Neural cell (in vitro differentiated cells): ENCODE results near the gene RGS17. TPM values are rescaled to one million over a fixed set of nuclear protein-coding genes. Genes with fewer than 3 reads are reported as not detected.

Source experiments
- H2AFZ ChIP-seq: fragments of 200-600, 300-800 bp; sonication (generic), shearing (Covaris generic); 2 replicates; pipeline ENCODE4 v1.6.0; 2014; ENCODE audit warnings: low read depth, mild to moderate bottlenecking, antibody characterized with exemption, low read length, moderate library complexity
- H3F3A ChIP-seq: fragments of 200-600 bp; shearing (Covaris generic); 2 replicates; pipeline ENCODE4 v1.6.1; 2016; ENCODE audit warnings: mild to moderate bottlenecking, moderate library complexity, mixed read lengths, antibody characterized with exemption, low read length; ENCODE audit not compliant: insufficient read depth, poor library complexity, severe bottlenecking
- H3K27ac ChIP-seq: fragments of 200-600, 300-800 bp; sonication (generic), shearing (Covaris generic); 2 replicates; pipeline ENCODE4 v1.5.1; 2014; ENCODE audit warnings: mild to moderate bottlenecking, low read length, moderate library complexity
- H3K27me3 ChIP-seq: fragments of 300-800, 200-600 bp; sonication (generic), shearing (Covaris generic); 2 replicates; pipeline ENCODE4 v1.6.0; 2014; ENCODE audit warnings: mild to moderate bottlenecking, low read depth, low read length, moderate library complexity; ENCODE audit not compliant: insufficient read depth
- H3K36me3 ChIP-seq: fragments of 300-800, 200-600 bp; sonication (generic), shearing (Covaris generic); 2 replicates; pipeline ENCODE4 v1.5.1; 2014; ENCODE audit warnings: mild to moderate bottlenecking, antibody characterized with exemption, low read length, moderate library complexity; ENCODE audit not compliant: insufficient read depth
- H3K4me2 ChIP-seq: fragments of 300-800, 200-600 bp; sonication (generic), shearing (Covaris generic); 2 replicates; pipeline ENCODE4 v1.6.0; 2014; ENCODE audit warnings: mild to moderate bottlenecking, low read length
- H3K4me3 ChIP-seq: fragments of 300-800, 200-600 bp; sonication (generic), shearing (Covaris generic); 2 replicates; pipeline ENCODE4 v1.5.1; 2014; ENCODE audit warnings: mild to moderate bottlenecking, low read length, moderate library complexity
- H3K79me2 ChIP-seq: fragments of 200-600 bp; shearing (Covaris generic); replicated peaks from 2 replicates; pipeline ENCODE4 v1.6.0; 2014; ENCODE audit warnings: mild to moderate bottlenecking, low read length, moderate library complexity; ENCODE audit not compliant: insufficient read depth
- H3K9ac ChIP-seq: fragments of 300-800, 200-600 bp; sonication (generic), shearing (Covaris generic); 2 replicates; pipeline ENCODE4 v1.6.1; 2016; ENCODE audit warnings: mild to moderate bottlenecking, low read length, mixed read lengths
- H3K9me2 ChIP-seq: fragments of 200-600 bp; shearing (Covaris generic); 2 replicates; pipeline ENCODE4 v1.6.1; 2016; ENCODE audit warnings: mild to moderate bottlenecking, low read length, mixed read lengths; ENCODE audit not compliant: insufficient read depth
- H3K9me3 ChIP-seq: fragments of 200-600, 300-800 bp; sonication (generic), shearing (Covaris generic); 2 replicates; pipeline ENCODE4 v1.6.1; 2016; ENCODE audit warnings: mild to moderate bottlenecking, mixed run types, low read length, moderate library complexity, mixed read lengths
- H4K20me1 ChIP-seq: fragments of 200-600 bp; shearing (Covaris generic); 2 replicates; pipeline ENCODE4 v1.6.1; 2016; ENCODE audit warnings: mild to moderate bottlenecking, mixed run types; ENCODE audit not compliant: insufficient read depth
- CTCF ChIP-seq: fragments of 450-650 bp; IDR thresholded peaks from 2 replicates; pipeline ENCODE4 v1.5.1; 2014; ENCODE audit warnings: antibody characterized with exemption, mild to moderate bottlenecking, moderate library complexity; ENCODE audit not compliant: poor library complexity, severe bottlenecking
- EP300 ChIP-seq: fragments of 450-650 bp; conservative IDR thresholded peaks from 2 replicates; pipeline ENCODE4 v1.6.1; 2014; ENCODE audit warnings: antibody characterized with exemption, mild to moderate bottlenecking, moderate library complexity; ENCODE audit not compliant: poor library complexity, severe bottlenecking
- EZH2 ChIP-seq: fragments of 200-600, 300-800 bp; shearing (Covaris generic), sonication (generic); IDR thresholded peaks from 2 replicates; pipeline ENCODE4 v1.6.1; 2014; ENCODE audit warnings: antibody characterized with exemption, low read length, borderline replicate concordance, mild to moderate bottlenecking; ENCODE audit not compliant: insufficient read depth, poor library complexity, severe bottlenecking
- MXI1 ChIP-seq: fragments of 450-650 bp; conservative IDR thresholded peaks from 2 replicates; pipeline ENCODE4 v1.6.1; 2014; ENCODE audit warnings: antibody characterized with exemption, mild to moderate bottlenecking; ENCODE audit not compliant: poor library complexity, severe bottlenecking
- POLR2AphosphoS5 ChIP-seq: IDR thresholded peaks from 2 replicates; pipeline ENCODE4 v1.6.1; 2012
- RAD21 ChIP-seq: fragments of 450-650 bp; conservative IDR thresholded peaks from 2 replicates; pipeline ENCODE4 v1.6.1; 2014; ENCODE audit warnings: antibody characterized with exemption, mild to moderate bottlenecking, moderate library complexity
- REST ChIP-seq: IDR thresholded peaks from 2 replicates; pipeline ENCODE4 v1.6.1; 2012; ENCODE audit warnings: borderline replicate concordance
- SMC3 ChIP-seq: fragments of 450-650 bp; conservative IDR thresholded peaks from 2 replicates; pipeline ENCODE4 v1.6.1; 2014; ENCODE audit warnings: antibody characterized with exemption, mild to moderate bottlenecking, moderate library complexity; ENCODE audit not compliant: poor library complexity
- TAF1 ChIP-seq: IDR thresholded peaks from 2 replicates; pipeline ENCODE4 v1.6.1; 2012; ENCODE audit warnings: low read depth
- polyA plus RNA-seq: library from polyadenylated mRNA; depleted of rRNA; stranded (reverse); fragments of >200 nt; gene quantifications from 2 replicates; pipeline ENCODE4 v1.2.3, GENCODE V29; 2014

Gene RGS17
- polyA plus RNA-seq, 1 donor from 2014 or later, result 44.9 TPM

GRCh38 chr6:153145591-153145990 lies 14.5 kb upstream of the RGS17 start:
- Histone ChIP-seq H3K9ac (no peak overlapping the region), H3K36me3 (no peaks in the 10 kb centered on the region), H3K27me3 (no peaks in the 10 kb centered on the region), H3K27ac (no peak overlapping the region), H4K20me1 (no peaks in the 10 kb centered on the region), H3K79me2 (no peaks in the 10 kb centered on the region), H3K9me2 (no peaks in the 10 kb centered on the region), H2AFZ (no peak overlapping the region), H3K4me2 (no peak overlapping the region), H3F3A (no peaks in the 10 kb centered on the region), H3K9me3 (no peaks in the 10 kb centered on the region), H3K4me3 (no peak overlapping the region)
- no peak for TF ChIP-seq EP300

GRCh38 chr6:153143200-153143599 lies 12.1 kb upstream of the RGS17 start:
- no peak overlapping the region for H3K9ac ChIP-seq
- H3K4me2 ChIP-seq, result no peak overlapping the region
- no peaks in the 10 kb centered on the region for H3K9me3 ChIP-seq
- no peaks in the 10 kb centered on the region for H3K79me2 ChIP-seq
- no peak overlapping the region for H2AFZ ChIP-seq
- no peaks in the 10 kb centered on the region for H3K27me3 ChIP-seq
- no peaks in the 10 kb centered on the region for H3K9me2 ChIP-seq
- TF ChIP-seq SMC3, result no peak
- TF ChIP-seq EP300, result no peak
- TF ChIP-seq REST, result no peak
- no peak for TF ChIP-seq POLR2AphosphoS5
- no peak for TF ChIP-seq RAD21
- TF ChIP-seq CTCF, result no peak
- TF ChIP-seq TAF1, result no peak
- TF ChIP-seq EZH2, result no peak
- TF ChIP-seq MXI1, result no peak
- H4K20me1 ChIP-seq, result no peaks in the 10 kb centered on the region
- no peaks in the 10 kb centered on the region for H3F3A ChIP-seq
- no peak overlapping the region for H3K27ac ChIP-seq
- no peak overlapping the region for H3K4me3 ChIP-seq
- H3K36me3 ChIP-seq, result no peaks in the 10 kb centered on the region

- H3F3A ChIP-seq, result no peaks in the 10 kb centered on the region
- H3K4me3 ChIP-seq, result no peak overlapping the region
- H3K36me3 ChIP-seq, result no peaks in the 10 kb centered on the region
- H2AFZ ChIP-seq, result no peak overlapping the region
- no peaks in the 10 kb centered on the region for H3K9me3 ChIP-seq
- no peaks in the 10 kb centered on the region for H3K9me2 ChIP-seq
- H3K79me2 ChIP-seq, result no peaks in the 10 kb centered on the region
- no peak overlapping the region for H3K9ac ChIP-seq
- no peak overlapping the region for H3K4me2 ChIP-seq
- no peak for TF ChIP-seq MXI1
- no peak for TF ChIP-seq CTCF
- TF ChIP-seq TAF1, result no peak
- TF ChIP-seq EP300, result no peak
- TF ChIP-seq RAD21, result no peak
- no peak for TF ChIP-seq SMC3
- TF ChIP-seq POLR2AphosphoS5, result no peak
- TF ChIP-seq REST, result no peak
- no peak for TF ChIP-seq EZH2
- no peaks in the 10 kb centered on the region for H4K20me1 ChIP-seq
- H3K27ac ChIP-seq, result no peak overlapping the region
- H3K27me3 ChIP-seq, result no peaks in the 10 kb centered on the region
Observed at GRCh38 chr6:153140299-153140698, 9.2 kb upstream of the RGS17 start.
